ENCODE data around the gene EML4.

- TF ChIP-seq CTCF (IDR thresholded peaks at IDR 0.05), result no peak
- no peak for TF ChIP-seq EZH2 (IDR thresholded peaks at IDR 0.05)
- TF ChIP-seq EZH2phosphoT487 (IDR thresholded peaks at IDR 0.05), result no peak
Observed at GRCh38 chr2:42192652-42193566, 23.8 kb downstream of the EML4 start.

All from neural progenitor cell (in vitro differentiated cells).